Measurements from ENCODE around the gene TRMT11.

- TF ChIP-seq EZH2 (IDR thresholded peaks at IDR 0.05; ENCODE audit: low read length) (no peak), CTCF (optimal IDR thresholded peaks at IDR 0.05 in 1 of 3, IDR thresholded peaks at IDR 0.05 in 1 of 3, conservative IDR thresholded peaks at IDR 0.05 in 1 of 3; ENCODE audit: extremely low read depth in 1 of 3, insufficient read depth in 2 of 3, low read length in 3 of 3) (no peak)
These were observed 29.5 kb downstream of the TRMT11 start for GRCh38 chr6:126015863-126016262.
